Measurements from ENCODE around the gene KRT4.
"Not testable (repeated sequence)": the region's sequence is repeated elsewhere in the genome, so short reads cannot be mapped to it uniquely, and the experiment has no call there.

The KRT4 gene

DNA sequence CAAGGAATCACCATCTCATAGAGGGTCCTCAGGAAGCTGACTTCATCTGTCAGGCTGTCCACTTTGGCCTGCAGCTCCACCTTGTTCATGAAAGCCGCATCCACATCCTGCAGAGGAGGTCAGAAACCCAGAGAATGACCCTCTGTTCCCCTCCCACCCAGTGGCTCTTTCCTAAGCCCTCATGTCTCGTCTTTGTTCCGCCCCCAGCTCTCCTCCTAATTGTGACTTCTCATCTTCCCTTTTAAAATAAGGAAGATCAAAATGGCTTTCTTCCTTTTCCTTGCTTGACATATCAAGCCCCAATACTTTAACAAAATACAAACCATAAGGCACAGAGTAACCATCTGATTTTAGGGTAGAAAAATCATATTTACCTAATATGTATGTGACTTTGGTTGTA is 41.1 kb downstream of the KRT4 start:
- no peak for DNase-seq (ENCODE audit: low read depth)

DNA sequence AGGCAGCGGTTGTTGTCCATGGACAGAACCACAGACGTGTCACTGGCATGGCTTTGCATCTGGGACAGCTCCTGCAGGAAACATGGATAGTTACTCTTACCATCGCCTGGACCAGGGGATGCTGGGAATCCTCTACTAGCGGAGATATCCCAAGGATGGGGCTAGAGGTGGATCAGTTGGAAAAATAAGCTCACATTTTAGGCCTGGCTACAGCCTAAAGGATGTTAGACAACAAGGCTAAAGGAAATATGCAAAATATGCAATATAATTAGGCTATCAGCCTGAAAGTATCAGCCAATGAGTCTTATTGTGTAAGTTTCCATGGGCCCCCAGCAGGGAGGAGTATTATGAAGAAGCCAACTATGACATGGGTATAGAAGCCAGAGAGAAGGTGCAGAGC is 41.7 kb downstream of the KRT4 start:
- DNase-seq (ENCODE audit: low read depth), result no peak

DNA sequence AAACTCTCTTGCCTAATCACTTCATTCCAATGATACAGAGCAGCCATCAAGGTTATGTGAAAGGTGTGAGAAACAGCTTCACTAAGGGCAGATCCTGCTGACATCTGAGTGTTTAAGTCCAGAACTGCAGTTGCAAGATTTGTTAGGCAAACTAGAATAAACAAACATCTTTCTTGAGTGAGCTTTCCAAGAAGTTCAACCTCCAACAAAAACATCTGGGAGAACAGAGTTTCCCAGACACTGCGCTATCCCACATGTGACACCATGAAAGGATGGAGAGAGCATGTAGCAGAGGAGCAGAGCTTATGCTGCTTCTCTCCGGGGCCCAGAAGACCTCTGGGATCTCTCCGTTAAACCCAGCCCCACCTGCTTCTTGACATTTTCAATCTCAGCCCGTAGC is 42.4 kb downstream of the KRT4 start:
- no peak for DNase-seq (ENCODE audit: low read depth)

DNA sequence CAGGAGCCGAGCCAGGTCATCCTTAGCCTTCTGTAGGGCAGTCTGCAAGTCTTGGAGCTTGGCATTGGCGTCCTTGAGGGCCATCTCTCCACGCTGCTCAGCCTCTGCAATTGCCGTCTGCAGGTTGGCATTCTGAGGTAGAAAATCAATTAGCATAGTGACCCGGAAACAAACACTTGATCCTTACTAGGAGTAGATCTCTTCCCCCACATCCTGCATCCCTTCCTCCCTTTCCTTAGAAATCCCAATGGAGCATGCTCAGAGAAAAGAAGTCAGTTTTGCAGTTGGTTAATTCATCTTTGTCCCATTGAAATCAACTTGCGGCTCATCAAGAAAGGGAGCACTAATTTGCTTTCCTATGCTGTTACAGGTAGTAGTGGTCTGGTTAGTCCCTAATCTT is 42.8 kb downstream of the KRT4 start:
- DNase-seq (ENCODE audit: low read depth), result no peak

DNA sequence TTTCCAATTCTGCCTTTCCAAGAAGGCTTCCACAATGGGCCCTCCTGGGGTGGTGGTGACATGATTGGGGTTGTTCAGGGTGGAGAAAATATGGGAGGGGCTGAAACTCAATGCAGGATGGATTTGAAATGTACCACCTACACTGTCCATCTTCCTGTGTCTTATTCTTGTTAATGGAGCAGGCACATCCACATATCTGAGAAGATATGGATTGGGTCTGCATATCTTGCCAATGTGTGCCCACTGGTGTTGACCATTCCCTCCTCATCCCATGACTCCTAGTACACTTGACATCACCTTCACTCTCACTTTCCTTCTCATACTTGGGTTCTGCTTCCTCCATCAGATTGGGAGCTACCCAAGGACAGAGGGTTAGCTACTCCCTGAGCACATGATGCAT is 44.0 kb downstream of the KRT4 start:
- DNase-seq (ENCODE audit: low read depth), result no peak

DNA sequence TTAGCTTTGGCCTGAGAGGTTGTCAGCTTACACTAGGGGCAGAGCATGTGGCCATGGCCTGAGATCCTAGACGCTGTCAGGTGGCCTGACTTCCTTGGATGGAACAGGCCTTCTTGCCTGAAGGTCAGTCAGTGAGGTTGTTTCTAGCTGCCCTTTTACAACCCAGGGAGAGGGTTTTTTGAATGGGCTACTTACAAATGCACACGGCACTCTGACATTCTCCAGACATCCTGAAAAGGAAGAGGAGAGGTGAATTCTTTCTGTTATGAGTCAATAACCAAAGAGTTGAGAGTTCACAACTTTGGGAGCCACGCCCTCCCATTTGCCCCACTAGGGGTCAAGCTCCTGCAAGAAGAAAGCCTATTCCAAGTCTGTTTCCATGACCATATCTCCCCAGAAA is 44.6 kb downstream of the KRT4 start:
- no peak for DNase-seq (ENCODE audit: low read depth)

DNA sequence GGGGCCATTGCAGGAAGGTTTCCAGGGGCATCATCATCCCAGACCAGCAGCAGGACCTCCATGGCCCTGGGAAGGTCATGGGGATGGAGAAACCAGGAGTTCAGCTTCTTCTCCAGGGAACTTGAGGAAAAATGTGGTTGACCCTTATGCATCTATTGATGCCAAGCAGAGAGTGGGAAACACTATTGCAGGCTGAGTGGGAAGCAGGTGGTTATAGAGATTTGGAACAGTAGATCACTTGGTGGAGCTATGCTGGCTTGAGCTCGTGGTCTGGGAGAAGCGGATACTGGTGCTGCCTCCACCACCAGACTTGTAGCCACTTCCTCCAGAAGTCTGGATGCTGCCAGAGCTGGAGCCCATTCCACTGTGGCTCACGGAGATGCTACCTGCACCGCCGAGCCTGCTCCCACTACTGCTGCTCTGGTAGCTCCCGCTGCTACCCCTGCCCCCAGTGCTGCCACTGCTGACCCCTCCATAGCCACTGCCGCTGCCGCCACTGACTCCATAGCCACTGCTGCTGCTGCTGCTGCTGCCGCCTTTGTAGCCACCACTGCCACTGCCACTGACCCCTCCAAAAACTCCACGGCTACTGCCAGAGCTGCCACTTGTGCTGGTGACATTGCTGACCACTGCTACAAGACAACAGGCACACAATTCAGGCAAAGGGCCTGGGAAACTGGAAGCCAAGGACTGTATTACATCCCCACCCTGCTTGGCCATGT is 45.3 kb downstream of the KRT4 start:
- DNase-seq (ENCODE audit: low read depth), result no peak

DNA sequence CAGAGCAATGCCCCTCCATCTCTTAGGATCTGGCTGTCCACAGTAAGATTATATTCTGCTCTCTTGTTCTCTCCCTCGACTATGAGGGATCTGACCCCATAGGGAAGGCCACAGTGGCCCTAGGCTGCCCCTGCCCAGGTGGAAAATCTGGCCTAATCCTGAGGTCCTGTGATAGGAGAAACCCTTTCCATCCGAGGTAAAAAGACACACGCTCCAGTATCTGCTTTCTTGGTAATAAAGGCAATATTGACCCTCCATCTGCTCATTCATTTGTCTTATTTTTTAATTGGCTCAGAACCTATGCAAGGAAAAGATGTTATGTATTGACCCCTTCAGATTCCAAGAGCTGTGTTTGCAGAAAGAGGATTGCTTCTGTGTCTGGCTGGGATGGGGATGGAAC is 46.5 kb downstream of the KRT4 start:
- no peak for DNase-seq (ENCODE audit: low read depth)

DNA sequence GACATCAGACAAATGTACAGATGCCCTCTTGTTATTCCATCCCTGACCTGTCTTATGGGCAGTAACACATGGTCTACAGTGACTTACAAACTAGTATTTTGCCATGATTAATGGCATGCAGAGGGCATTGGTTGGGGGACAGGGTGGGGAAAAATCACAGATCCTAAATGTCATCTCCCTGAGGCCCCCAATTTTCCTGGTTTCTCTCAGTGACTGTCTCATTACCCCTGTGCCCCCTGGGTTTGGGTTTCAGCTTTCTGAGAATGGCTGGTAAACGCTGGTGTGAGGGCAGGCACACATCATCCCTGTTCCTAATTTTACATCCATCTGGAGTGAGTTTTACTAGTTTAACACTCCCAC is 46.9 kb downstream of the KRT4 start:
- DNase-seq (ENCODE audit: low read depth), result no peak

DNA sequence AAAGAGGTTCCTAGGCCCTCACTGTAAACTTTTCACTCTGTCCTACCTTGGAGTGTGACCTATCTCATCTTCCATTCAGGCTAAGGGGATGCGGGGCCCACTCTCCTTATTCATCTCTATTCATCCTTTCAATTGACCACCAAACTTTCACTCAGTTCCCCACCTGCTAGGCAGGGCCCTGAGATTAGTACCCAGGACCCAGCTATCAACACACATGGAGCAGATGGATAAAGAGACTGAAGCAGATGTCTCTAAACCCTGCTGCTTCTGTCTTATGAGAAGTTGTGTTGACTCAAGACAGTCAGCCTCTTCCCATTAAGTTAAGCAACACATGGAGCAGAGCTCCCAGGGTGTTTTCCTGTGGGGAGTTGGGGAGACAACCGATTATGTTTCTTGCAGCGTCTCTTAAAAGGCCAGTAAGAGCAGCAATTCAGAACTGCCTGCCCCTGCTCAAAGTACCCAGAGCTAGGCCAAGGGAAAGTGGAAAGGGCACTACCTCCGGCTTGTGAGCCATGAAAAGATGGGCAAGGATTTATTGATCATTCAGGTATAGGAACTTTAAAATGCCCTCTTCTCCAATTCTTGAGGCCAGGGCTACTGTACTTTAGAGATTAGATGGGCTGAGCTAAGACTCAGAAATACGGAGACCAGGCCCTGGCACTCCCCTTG is 47.4 kb downstream of the KRT4 start:
- DNase-seq (ENCODE audit: low read depth), result no peak

DNA sequence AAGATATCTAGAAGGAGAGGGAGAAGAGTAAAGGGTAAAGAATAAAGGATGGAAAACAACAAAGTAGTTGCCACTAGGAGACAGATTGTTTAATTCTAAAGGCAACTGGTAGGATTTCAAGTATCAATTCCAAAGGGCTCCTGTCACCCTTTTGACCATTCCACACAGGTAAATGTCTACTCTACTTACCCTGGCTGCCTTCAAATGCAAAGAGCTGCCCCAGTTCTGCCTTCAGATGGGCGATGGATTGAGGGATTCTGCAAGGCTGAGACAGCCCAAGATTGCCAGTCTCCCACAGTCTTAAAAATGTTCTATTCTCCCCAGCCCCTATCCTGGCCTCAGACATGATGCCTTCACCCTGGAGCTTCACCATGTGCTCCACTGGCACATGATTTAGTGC is 48.2 kb downstream of the KRT4 start:
- DNase-seq (ENCODE audit: low read depth), result no peak

DNA sequence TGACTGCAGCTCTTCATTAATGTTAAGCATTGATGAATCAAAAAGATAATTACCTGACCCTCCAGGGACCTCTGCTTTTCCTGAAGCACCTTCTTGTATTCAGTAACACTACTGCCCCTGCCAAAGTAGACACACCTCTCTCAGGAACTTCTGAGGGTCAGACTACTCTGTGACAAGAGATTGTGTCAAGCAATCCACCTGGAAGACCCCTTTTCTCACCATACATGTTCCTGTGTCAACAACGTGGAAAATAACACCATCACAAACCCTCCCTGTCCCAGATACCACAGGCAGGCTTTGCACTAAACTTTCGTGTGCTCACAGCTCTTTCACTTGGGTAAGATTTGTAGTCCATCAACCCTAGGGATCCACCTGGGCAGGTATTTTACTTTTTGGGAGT is 49.9 kb downstream of the KRT4 start:
- no peak for DNase-seq (ENCODE audit: low read depth)

DNA sequence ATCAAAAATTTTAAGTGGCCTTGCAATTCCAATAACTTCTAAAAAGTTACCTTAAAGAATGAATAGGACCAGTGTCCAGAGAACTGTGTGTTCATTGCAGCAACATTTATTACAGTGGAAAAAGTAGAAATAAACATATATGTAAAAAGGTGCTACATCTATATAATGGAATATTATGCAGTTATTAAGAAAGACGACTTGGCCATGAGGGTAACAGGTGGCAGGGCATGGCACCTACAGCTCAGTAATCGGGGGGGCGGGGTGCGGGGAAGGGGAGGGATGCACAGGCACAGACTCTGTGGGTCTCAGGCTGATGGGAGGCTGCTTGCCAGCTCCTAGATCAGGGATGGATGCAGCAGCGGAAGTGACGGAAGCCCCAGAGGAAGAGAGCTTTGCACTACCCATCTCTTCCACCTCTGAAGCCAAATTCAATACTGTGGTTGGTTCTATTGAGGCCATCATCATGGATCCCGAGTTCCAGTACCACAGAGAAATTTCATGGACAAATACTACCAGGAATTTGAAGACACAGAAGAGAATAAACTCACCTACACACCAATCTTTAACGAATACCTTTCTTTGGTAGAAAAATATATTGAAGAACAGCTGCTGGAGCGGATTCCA is 50.8 kb downstream of the KRT4 start:
- no peak for DNase-seq (ENCODE audit: low read depth)

DNA sequence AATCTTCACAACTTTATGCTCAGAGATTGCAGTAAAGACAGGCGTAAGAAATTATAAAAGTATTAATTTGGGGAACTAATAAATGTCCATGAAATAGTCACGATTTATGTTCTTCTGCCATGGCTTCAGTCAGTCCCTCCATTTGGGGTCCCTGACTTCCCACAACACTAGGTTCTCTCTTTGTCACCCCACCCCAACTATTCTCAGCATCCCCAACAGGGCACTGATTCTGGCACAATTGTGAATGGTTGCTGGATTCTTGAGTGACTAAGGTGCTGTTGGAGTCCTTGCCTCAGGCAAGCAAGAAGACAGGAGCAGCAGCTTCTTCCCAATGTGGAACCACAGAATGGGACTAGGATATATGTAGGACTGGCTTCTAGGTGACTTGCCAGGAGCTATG is 52.1 kb downstream of the KRT4 start:
- no peak for DNase-seq (ENCODE audit: low read depth)

DNA sequence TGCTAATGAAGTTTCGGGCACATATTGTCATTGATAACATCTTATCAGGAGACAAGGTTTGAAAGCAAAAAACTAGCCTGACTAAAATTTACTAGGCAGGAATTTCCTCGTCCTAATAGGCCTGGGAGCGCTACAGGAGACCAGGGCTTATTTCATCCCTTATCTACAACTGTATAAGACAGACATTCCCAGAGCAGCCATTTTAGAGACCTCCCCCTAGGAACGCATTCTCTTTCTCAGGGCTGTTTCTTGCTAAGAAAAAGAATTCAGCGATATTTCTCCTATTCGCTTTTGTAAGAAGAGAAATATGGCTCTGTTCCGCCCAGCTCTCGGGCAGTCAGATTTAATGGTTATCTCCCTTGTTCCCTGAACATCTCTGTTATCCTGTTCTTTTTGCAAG is 52.7 kb downstream of the KRT4 start:
- DNase-seq (ENCODE audit: low read depth), result not testable (repeated sequence)

DNA sequence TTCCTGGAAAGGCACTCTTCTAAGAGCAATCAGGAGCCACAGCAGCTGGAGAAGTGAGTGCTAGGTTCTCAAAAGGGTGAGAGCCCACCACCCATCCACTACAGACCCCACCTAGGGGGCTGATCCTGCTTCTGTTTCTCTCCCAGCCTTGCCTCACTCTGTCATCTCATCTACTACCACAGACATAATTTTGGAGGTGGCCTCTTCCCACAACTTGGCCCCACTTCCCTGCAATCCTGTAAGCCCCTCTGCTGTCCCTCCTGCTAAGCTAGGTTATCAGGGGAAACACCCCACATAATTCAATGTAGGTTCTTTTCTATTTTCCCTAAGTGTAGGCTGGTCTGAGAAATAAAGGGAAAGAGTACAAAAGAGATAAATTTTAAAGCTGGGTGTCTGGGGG is 53.3 kb downstream of the KRT4 start:
- no peak for DNase-seq (ENCODE audit: low read depth)

DNA sequence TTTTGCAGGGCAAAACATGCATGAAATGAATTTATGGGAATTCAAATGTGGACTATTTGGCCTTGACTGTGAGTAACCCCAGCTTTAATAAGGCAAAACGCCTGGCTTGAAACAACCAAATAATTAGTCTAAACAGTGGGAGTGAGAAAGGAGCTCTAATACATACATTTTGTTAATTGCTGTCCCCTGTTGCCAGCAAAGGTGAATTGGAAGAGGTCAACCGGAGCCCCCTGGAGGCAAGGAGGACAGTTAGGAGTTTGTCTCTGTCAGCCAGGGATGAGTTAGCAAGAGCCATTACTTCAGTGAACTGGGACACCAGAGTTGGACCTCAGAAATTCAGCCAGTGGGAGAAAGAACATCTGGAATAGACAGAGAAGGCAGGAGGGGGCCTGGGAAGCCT is 54.2 kb downstream of the KRT4 start:
- no peak for DNase-seq (ENCODE audit: low read depth)

DNA sequence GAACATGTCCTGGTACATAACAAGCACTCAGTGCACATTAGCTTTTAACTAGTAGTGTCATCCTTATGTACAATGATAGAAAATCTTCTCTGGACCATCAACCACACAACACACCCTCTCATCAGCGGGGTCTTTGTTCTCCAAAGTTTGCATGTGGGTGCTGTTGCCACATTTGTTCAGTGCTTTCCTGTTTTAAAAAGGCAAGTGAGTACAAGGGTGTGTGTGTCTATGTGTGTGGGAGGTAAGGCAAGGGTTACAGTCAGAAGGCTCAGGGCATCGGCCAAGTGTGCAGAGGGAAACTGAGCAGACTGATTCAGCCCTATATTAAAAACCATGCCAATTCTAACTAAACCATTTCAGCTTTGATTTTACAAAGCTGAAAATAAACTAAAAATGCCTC is 54.7 kb downstream of the KRT4 start:
- DNase-seq (ENCODE audit: low read depth), result no peak

DNA sequence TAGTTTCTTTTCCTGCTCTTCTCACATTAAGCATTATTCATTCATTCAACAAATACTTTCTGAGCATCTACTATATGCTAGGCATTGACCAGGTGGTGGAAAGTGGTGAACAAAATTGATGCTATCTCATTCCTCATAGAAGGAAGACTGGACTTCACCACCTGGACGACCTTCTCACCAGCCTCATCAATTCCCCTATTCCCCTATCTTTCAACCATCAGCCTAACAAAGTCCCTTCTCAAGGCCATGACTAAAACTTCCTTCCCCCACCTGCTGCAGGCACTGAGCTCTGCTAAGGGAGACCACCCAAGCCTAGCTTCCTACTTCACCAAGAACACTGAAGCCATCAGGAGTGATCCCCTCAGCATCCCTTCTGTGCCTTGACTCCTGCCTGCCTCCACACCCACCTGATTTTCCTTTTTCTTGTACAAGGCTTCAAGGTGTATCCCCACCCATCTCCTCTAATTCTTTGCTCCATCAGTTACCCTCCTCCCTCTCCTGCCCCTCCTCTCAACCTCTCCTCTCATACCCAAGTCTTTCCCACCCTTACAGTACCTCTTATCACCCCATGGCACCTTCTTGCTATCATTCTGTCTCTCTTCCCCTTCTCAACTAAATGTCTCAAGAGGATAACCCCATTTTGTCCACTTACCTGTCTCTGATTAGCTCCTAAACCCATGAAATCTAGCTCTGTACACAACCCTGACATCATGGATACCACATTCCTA is 56.3 kb downstream of the KRT4 start:
- DNase-seq (ENCODE audit: low read depth), result no peak

Data from activated T-cell treated with anti-CD3 and anti-CD28 coated beads for 48 hours (primary cell).